ENCODE results near the gene GAK. TPM values are rescaled to one million over a fixed set of nuclear protein-coding genes. Genes with fewer than 3 reads are reported as not detected.

GAK gene
- polyA plus RNA-seq, 1 donor (not counting 4 experiments of a cell fraction or from before 2014, with no cell fraction given) = 18.4 TPM

- Histone ChIP-seq H3K4me2 (ENCODE audit: control insufficient read depth, extremely low read depth, insufficient read depth, low read depth, low read length) (no peak overlapping the region), H3K27me3 (ENCODE audit: control insufficient read depth, extremely low read depth, insufficient read depth, low read length) (no peaks in the 10 kb centered on the region), H3K9me1 (ENCODE audit: control insufficient read depth, extremely low read depth, insufficient read depth, low read length) (no peaks in the 10 kb centered on the region), H3K9me3 (ENCODE audit: control insufficient read depth, low read depth, low read length) (no peaks in the 10 kb centered on the region), H3K9ac (ENCODE audit: control insufficient read depth, extremely low read depth, insufficient read depth, low read length) (no peak overlapping the region), H3K4me1 (ENCODE audit: control insufficient read depth, extremely low read depth, insufficient read depth, low read length) (no peaks in the 10 kb centered on the region), H3K27ac (ENCODE audit: control insufficient read depth, insufficient read depth, low read length) (no peak overlapping the region), H3K36me3 (ENCODE audit: control insufficient read depth in 2 of 2, extremely low read depth in 1 of 2, insufficient read depth in 2 of 2, low read length in 2 of 2) (peaks cover 41 to 42% of the 10 kb centered on the region in 2 experiments), H3K4me3 (ENCODE audit: control insufficient read depth in 2 of 3, extremely low read depth in 1 of 3, insufficient read depth in 2 of 3, low read depth in 1 of 3, low read length in 3 of 3) (no peak overlapping the region), H4K20me1 (ENCODE audit: control insufficient read depth, extremely low read depth, insufficient read depth, low read length) (no peaks in the 10 kb centered on the region), H2AFZ (ENCODE audit: control insufficient read depth, low read length) (no peak overlapping the region), H3K79me2 (ENCODE audit: control insufficient read depth, insufficient read depth, low read length) (no peaks in the 10 kb centered on the region)
- DNase-seq (ENCODE audit: low read depth, low spot score) (no peak), FAIRE-seq (no peak)
- TF ChIP-seq, protein P1, sequence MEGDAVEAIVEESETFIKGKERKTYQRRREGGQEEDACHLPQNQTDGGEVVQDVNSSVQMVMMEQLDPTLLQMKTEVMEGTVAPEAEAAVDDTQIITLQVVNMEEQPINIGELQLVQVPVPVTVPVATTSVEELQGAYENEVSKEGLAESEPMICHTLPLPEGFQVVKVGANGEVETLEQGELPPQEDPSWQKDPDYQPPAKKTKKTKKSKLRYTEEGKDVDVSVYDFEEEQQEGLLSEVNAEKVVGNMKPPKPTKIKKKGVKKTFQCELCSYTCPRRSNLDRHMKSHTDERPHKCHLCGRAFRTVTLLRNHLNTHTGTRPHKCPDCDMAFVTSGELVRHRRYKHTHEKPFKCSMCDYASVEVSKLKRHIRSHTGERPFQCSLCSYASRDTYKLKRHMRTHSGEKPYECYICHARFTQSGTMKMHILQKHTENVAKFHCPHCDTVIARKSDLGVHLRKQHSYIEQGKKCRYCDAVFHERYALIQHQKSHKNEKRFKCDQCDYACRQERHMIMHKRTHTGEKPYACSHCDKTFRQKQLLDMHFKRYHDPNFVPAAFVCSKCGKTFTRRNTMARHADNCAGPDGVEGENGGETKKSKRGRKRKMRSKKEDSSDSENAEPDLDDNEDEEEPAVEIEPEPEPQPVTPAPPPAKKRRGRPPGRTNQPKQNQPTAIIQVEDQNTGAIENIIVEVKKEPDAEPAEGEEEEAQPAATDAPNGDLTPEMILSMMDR (optimal IDR thresholded peaks at IDR 0.05 in 1 of 3, IDR thresholded peaks at IDR 0.05 in 1 of 3, conservative IDR thresholded peaks at IDR 0.05 in 1 of 3; ENCODE audit: extremely low read depth in 1 of 3, insufficient read depth in 2 of 3, low read length in 3 of 3) = no peak
- no peak for TF ChIP-seq EZH2 (IDR thresholded peaks at IDR 0.05; ENCODE audit: low read length)
- dilution Hi-C loops (cut with MboI; ENCODE audit: extremely low pct_ligation_motif_present, low sequenced_read_pairs) = no loop called here
Measured at GRCh38 chr4:877502-877901, 54.6 kb downstream of the GAK start.

GRCh38 chr4:876780-877179, 55.3 kb downstream of the GAK start:
- no peak for TF ChIP-seq EZH2 (IDR thresholded peaks at IDR 0.05; ENCODE audit: low read length)
- TF ChIP-seq, protein P1 (optimal IDR thresholded peaks at IDR 0.05 in 1 of 3, IDR thresholded peaks at IDR 0.05 in 1 of 3, conservative IDR thresholded peaks at IDR 0.05 in 1 of 3; ENCODE audit: extremely low read depth in 1 of 3, insufficient read depth in 2 of 3, low read length in 3 of 3) = peak in 2 of 3 experiments; percentile 13 to 28
- dilution Hi-C loops (cut with MboI; ENCODE audit: extremely low pct_ligation_motif_present, low sequenced_read_pairs) = no loop called here
- Histone ChIP-seq H3K9me3 (ENCODE audit: control insufficient read depth, low read depth, low read length) (no peaks in the 10 kb centered on the region), H3K79me2 (ENCODE audit: control insufficient read depth, insufficient read depth, low read length) (no peaks in the 10 kb centered on the region), H2AFZ (ENCODE audit: control insufficient read depth, low read length) (no peak overlapping the region), H3K27ac (ENCODE audit: control insufficient read depth, insufficient read depth, low read length) (no peak overlapping the region), H3K4me3 (ENCODE audit: control insufficient read depth in 2 of 3, extremely low read depth in 1 of 3, insufficient read depth in 2 of 3, low read depth in 1 of 3, low read length in 3 of 3) (no peak overlapping the region), H3K9me1 (ENCODE audit: control insufficient read depth, extremely low read depth, insufficient read depth, low read length) (no peaks in the 10 kb centered on the region), H3K4me1 (ENCODE audit: control insufficient read depth, extremely low read depth, insufficient read depth, low read length) (no peaks in the 10 kb centered on the region), H3K9ac (ENCODE audit: control insufficient read depth, extremely low read depth, insufficient read depth, low read length) (no peak overlapping the region), H3K4me2 (ENCODE audit: control insufficient read depth, extremely low read depth, insufficient read depth, low read depth, low read length) (no peak overlapping the region), H3K36me3 (ENCODE audit: control insufficient read depth in 2 of 2, extremely low read depth in 1 of 2, insufficient read depth in 2 of 2, low read length in 2 of 2) (peaks cover 35 to 39% of the 10 kb centered on the region in 2 experiments), H4K20me1 (ENCODE audit: control insufficient read depth, extremely low read depth, insufficient read depth, low read length) (no peaks in the 10 kb centered on the region), H3K27me3 (ENCODE audit: control insufficient read depth, extremely low read depth, insufficient read depth, low read length) (no peaks in the 10 kb centered on the region)
- DNase-seq (ENCODE audit: low read depth, low spot score) (no peak), FAIRE-seq (no peak)

All from keratinocyte (primary cell).